ENCODE measurements around the gene MYH2.

DNA sequence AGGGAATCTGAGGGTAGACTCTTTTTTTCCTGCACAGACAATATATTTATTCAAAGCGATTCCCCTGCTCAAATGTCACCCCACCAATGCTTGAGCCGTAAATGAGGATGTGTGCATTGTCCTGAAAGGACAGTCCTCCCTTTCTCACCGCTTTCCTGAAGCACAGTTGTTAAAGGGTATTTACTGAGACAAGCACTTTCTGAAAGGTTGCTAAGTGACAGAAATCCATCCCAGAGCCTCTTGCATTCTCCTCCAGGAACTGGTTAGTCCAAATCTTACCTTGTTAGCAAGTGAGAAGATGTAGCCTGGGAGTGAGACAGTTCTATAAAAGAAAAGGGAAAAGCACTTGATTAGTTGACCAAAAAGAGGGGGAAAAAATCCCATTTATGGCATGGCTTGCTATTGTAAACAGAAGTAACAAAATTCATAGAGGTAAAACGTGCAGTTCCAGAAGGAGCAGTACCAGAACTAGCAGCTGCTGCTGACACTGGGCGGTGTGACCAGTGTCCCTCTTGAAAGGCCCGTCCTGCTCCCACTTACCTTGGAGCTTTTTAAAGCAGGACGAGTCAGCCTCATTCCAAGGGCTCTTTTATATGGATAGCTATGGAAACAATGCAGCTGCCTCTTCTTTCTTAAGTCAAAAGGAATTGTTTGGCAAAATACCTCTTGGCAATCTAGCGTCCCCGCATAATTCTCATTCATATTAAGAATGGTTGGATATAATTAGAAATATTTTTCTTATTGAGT lies at the start of gene MYH2:
- TF ChIP-seq, protein P1, sequence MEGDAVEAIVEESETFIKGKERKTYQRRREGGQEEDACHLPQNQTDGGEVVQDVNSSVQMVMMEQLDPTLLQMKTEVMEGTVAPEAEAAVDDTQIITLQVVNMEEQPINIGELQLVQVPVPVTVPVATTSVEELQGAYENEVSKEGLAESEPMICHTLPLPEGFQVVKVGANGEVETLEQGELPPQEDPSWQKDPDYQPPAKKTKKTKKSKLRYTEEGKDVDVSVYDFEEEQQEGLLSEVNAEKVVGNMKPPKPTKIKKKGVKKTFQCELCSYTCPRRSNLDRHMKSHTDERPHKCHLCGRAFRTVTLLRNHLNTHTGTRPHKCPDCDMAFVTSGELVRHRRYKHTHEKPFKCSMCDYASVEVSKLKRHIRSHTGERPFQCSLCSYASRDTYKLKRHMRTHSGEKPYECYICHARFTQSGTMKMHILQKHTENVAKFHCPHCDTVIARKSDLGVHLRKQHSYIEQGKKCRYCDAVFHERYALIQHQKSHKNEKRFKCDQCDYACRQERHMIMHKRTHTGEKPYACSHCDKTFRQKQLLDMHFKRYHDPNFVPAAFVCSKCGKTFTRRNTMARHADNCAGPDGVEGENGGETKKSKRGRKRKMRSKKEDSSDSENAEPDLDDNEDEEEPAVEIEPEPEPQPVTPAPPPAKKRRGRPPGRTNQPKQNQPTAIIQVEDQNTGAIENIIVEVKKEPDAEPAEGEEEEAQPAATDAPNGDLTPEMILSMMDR (IDR thresholded peaks at IDR 0.05), result no peak
- TF ChIP-seq POLR2A (IDR thresholded peaks at IDR 0.05), result no peak

Measured in right lobe of liver (tissue), 4 donors.